Muscle layer of duodenum (tissue), 2 donors: ENCODE results near the gene CCDC47.
A peak's percentile ranks its signal among the peaks of the same experiment; 100 is the strongest.

Source experiments
- H3K27ac ChIP-seq: one replicate; pipeline ENCODE4 v1.7.0; 2013; ENCODE audit warnings: mild to moderate bottlenecking, low read length
- H3K27me3 ChIP-seq: one replicate; pipeline ENCODE4 v1.7.0; 2013; ENCODE audit warnings: low read depth, mild to moderate bottlenecking, control low read depth, low read length
- H3K36me3 ChIP-seq, 2 donors: one replicate each; pipeline ENCODE4 v1.7.0; 2013; ENCODE audit warnings: low read length in 2 of 2, control low read depth in 1 of 2, mild to moderate bottlenecking in 1 of 2; ENCODE audit not compliant: insufficient read depth in 2 of 2, control insufficient read depth in 1 of 2
- H3K4me1 ChIP-seq, 2 donors: one replicate each; pipeline ENCODE4 v1.7.0; 2013; ENCODE audit warnings: low read length in 2 of 2, mild to moderate bottlenecking in 2 of 2, control low read depth in 1 of 2, moderate library complexity in 1 of 2; ENCODE audit not compliant: insufficient read depth in 2 of 2, control insufficient read depth in 1 of 2
- H3K4me3 ChIP-seq, 2 donors: one replicate each; pipeline ENCODE4 v1.7.0; 2013; ENCODE audit warnings: low read length in 2 of 2, low read depth in 1 of 2, mild to moderate bottlenecking in 1 of 2
- H3K9me3 ChIP-seq, 2 donors: one replicate each; pipeline ENCODE4 v1.7.0; 2013; ENCODE audit warnings: low read length in 2 of 2, control low read depth in 1 of 2, mild to moderate bottlenecking in 1 of 2; ENCODE audit not compliant: control insufficient read depth in 1 of 2
- donor health status: healthy.

Gene CCDC47

GRCh38 chr17:63703029-63703428 is 70.4 kb downstream of the CCDC47 start:
- Histone ChIP-seq H3K4me3 (no peak overlapping the region), H3K27me3 (no peaks in the 10 kb centered on the region), H3K36me3 (peaks cover 17 to 37% of the 10 kb centered on the region in 2 donors), H3K9me3 (no peaks in the 10 kb centered on the region), H3K27ac (no peak overlapping the region), H3K4me1 (peaks cover 0 to 15% of the 10 kb centered on the region in 2 donors)

GRCh38 chr17:63702721-63703015 is 70.7 kb downstream of the CCDC47 start:
- Histone ChIP-seq H3K27ac (no peak overlapping the region), H3K27me3 (no peaks in the 10 kb centered on the region), H3K4me3 (no peak overlapping the region), H3K4me1 (peaks cover 0 to 18% of the 10 kb centered on the region in 2 donors), H3K36me3 (peaks cover 17 to 37% of the 10 kb centered on the region in 2 donors), H3K9me3 (no peaks in the 10 kb centered on the region)

DNA sequence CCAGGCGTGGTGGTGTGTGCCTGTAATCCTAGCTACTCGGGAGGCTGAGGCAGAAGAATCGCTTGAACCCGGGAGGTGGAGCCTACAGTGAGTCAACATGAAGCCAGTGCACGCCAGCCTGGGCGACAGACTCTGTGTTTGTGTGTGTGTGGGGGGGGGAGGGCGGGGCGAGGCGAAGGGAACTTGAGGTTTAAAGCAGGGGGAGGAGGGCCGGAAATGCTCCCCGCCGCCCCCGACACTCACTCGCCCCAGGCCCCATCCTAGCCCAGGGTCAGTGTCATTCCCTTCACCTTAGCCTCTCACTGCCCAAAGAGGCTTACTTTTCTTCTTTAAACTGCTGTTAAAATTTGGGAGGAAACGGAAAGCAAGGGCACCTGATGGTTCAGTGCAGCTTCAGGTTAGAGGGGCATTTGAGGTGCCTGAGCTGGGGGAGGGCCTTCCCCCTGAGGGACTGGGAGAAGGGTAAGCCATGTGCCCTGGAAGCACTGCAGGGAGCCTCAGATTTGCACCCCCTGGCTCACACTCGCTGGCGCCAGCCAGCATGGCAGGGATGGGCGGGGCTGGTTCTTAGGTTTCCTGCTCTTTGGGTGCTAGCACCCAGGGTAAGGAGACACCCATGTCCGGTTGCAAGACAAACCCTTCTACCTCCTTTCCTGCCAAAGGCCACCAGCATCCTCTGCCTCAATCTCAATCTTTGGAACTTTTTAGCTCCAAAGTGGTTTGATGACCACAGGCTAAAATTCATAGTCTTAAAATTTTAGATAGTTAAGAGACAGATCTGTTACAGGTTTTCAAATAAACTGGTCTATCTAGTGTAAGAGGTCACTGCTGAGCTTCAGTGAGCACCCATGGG is 71.3 kb downstream of the CCDC47 start:
- Histone ChIP-seq H3K4me3 (no peak overlapping the region), H3K27me3 (no peaks in the 10 kb centered on the region), H3K27ac (no peak overlapping the region), H3K9me3 (no peaks in the 10 kb centered on the region), H3K36me3 (peaks cover 17 to 34% of the 10 kb centered on the region in 2 donors), H3K4me1 (peaks cover 0 to 22% of the 10 kb centered on the region in 2 donors)

DNA sequence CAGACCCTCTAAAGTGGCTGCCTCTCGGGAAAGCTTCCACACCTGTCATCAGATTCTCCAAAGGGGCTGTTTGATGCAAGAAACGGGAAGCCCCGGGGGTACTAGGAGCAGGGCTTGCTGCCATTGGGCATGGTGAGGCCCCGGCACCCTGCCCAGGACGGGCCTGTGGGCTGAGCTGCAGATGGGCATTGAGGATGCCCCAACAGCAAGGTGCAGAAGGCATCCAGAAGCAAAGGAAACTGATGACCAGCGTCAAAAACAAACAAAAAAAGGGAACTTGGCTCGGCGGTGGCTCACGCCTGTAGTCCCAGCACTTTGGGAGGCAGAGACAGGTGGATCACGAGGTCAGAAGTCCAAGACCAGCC is 72.0 kb downstream of the CCDC47 start:
- H3K27ac ChIP-seq, result no peak overlapping the region
- peak overlapping the region; percentile 37 to 61 for H3K4me3 ChIP-seq
- no peaks in the 10 kb centered on the region for H3K9me3 ChIP-seq
- peaks cover 0 to 22% of the 10 kb centered on the region in 2 donors for H3K4me1 ChIP-seq
- H3K36me3 ChIP-seq, result peaks cover 12 to 29% of the 10 kb centered on the region in 2 donors
- no peaks in the 10 kb centered on the region for H3K27me3 ChIP-seq

DNA sequence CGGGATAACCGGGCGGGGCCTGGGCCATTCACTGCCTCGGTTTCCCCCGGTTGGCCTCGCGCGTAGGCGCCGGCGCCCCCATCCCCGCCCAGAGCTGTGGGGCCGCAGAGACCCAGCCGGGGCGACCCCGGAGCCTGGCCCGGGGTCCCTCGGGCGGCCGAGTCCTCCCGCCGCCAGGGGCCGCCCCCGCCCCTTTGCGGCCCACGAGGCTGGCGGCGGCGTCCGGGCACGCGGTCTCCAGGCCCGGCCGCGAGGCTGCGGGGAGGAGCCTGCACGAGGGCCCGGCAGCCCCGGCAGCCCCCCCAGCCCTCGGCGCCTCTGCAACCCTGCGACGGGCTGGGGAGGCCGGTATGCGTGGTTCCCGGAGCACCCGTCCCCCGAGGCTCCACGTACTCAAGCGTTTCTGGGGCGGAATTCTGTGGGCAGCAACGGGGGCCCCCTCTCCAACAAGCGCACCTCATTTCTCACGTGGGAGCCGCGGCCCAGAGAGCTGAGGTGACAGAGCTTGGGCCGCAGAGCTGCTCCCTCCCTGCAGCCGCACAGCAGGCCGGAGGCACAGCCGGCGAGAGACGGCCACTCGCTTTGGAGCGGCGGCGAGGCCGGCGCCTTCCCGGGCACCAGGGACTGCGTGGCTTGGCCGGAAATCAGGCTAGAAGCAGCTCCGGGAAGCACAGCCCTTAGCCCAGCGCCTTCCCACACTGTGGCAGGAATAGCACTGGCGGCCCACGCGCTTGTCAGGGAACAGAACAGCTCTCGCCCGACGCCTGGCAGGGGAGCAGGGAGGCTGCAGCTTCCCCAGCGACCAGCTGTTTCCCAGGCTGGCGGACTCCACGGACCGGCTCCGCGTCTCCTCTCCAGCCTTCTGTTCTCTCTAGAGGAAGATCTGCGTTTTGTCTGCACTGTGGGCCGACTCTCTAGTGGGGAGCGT is 72.6 kb downstream of the CCDC47 start:
- Histone ChIP-seq H3K27me3 (no peaks in the 10 kb centered on the region), H3K4me3 (peak overlapping the region; percentile 37 to 61), H3K9me3 (no peaks in the 10 kb centered on the region), H3K4me1 (peaks cover 0 to 22% of the 10 kb centered on the region in 2 donors), H3K27ac (no peak overlapping the region), H3K36me3 (peaks cover 12 to 24% of the 10 kb centered on the region in 2 donors)

- peak within 1 kb of the TSS; percentile 37 to 64 for H3K4me3 ChIP-seq
- no peak within 1 kb of the TSS for H3K27ac ChIP-seq
- H3K36me3 ChIP-seq, result peaks cover 12 to 21% of the 10 kb centered on the region in 2 donors
- H3K27me3 ChIP-seq, result no peaks in the 10 kb centered on the region
- peaks cover 0 to 27% of the 10 kb centered on the region in 2 donors for H3K4me1 ChIP-seq
- H3K9me3 ChIP-seq, result no peaks in the 10 kb centered on the region
Measured at GRCh38 chr17:63699638-63700527, 73.5 kb downstream of the CCDC47 start, which contains the start of gene LIMD2. Gene LIMD2 (minus strand): TSS chr17:63700125. CDS start chr17:63699298, 827 bp downstream.

GRCh38 chr17:63698886-63699637 is 74.3 kb downstream of the CCDC47 start:
- Histone ChIP-seq H3K36me3 (peaks cover 15 to 17% of the 10 kb centered on the region in 2 donors), H3K27me3 (no peaks in the 10 kb centered on the region), H3K4me1 (peaks cover 0 to 27% of the 10 kb centered on the region in 2 donors), H3K9me3 (no peaks in the 10 kb centered on the region), H3K27ac (no peak overlapping the region), H3K4me3 (peak overlapping the region in 1 of 2 donors; percentile 64)

DNA sequence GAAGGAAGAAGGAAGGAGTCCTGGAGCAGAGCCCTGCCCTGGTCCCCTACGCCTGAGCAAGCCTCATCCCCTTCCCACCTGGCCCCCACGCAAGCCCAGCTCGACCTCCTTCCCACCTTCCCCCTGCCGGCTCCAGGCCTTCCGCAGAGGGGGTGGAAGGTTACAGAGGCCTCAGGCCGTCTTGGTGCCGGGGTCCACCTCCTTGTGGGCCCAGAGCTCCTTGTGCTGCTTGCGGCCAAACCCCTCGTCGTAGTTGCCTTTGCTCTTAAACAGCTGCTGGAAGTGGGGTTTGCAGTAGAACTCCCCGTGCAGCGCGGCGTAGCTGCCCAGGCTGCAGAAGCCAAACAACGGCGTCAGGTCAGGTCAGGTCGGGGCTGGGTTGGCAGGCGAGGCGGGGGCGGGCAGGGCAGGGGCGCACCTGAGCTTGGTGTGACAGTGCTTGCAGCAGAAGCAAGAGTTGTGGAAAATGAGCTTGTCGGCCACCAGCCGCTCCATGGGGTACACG is 75.0 kb downstream of the CCDC47 start:
- H3K4me1 ChIP-seq, result peaks cover 0 to 27% of the 10 kb centered on the region in 2 donors

DNA sequence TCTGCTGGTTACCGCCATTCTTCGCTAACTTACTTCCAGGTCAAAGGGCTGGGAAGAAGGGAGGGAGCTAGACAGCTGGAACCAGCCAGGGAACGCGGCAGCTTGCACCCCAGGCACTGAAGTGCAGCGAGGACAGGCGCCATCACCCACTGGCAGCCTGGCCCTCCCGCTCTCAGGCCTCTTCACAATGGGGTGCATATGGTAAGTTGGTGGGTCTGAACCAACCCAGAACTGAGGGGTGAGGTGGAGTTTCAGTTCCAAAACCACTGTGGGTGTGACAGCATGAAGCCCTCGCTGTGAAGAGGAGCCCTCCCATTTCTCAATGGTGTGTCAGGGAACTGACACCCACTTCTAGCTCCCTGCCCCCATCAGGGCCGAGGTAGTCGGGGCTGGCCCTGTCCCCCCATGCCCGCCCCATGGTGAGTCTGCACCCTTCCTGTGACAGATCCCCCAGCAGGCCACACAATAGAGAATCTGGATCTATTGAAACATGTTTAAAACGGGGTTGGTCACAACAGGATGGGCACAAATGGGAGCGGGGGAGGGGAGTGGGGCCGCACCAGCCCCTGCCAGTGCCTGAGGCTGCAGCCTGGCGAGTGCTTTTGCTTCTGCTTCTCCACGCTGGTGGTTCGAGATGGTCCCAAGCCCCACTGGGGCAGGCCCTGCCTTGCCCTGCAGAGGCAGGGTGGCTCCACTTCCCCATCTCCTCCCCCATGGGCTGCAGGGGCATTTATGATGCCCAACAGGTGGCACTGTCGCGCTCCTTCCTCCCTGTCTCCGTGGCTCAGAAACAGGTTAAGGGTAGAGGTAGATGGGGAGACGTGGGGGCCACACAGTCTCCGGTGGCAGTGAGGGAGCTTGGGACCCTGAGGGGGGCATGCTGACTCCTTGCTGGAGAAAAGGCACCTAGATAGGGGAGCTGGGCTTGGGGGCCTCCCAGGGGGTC is 75.8 kb downstream of the CCDC47 start:
- Histone ChIP-seq H3K36me3 (peaks cover 11 to 17% of the 10 kb centered on the region in 2 donors), H3K4me3 (peak overlapping the region in 1 of 2 donors; percentile 64), H3K27ac (no peak overlapping the region), H3K27me3 (no peaks in the 10 kb centered on the region), H3K9me3 (no peaks in the 10 kb centered on the region), H3K4me1 (peaks cover 0 to 27% of the 10 kb centered on the region in 2 donors)

More for the DNA sequence above, 75.0 kb downstream of the CCDC47 start:
- Histone ChIP-seq H3K27me3 (no peaks in the 10 kb centered on the region), H3K36me3 (peaks cover 12 to 17% of the 10 kb centered on the region in 2 donors), H3K9me3 (no peaks in the 10 kb centered on the region), H3K4me3 (peak overlapping the region in 1 of 2 donors; percentile 64), H3K27ac (no peak overlapping the region)
